Measurements from ENCODE around the gene PIK3C3. TPM values are rescaled to one million over a fixed set of nuclear protein-coding genes. Genes with fewer than 3 reads are reported as not detected.
"Not testable (repeated sequence)": the region's sequence is repeated elsewhere in the genome, so short reads cannot be mapped to it uniquely, and the experiment has no call there.

Gene PIK3C3
- total RNA-seq, 1 donor: 67.4 TPM

- no peak for TF ChIP-seq CTCF (IDR thresholded peaks at IDR 0.05; ENCODE audit: insufficient read depth, low read depth, low read length)
- H3K4me3 ChIP-seq (ENCODE audit: low read depth, low read length): no peak overlapping the region
- no peak for DNase-seq (ENCODE audit: low read depth)
Measured at GRCh38 chr18:42106784-42107183, 151.8 kb downstream of the PIK3C3 start.

DNA sequence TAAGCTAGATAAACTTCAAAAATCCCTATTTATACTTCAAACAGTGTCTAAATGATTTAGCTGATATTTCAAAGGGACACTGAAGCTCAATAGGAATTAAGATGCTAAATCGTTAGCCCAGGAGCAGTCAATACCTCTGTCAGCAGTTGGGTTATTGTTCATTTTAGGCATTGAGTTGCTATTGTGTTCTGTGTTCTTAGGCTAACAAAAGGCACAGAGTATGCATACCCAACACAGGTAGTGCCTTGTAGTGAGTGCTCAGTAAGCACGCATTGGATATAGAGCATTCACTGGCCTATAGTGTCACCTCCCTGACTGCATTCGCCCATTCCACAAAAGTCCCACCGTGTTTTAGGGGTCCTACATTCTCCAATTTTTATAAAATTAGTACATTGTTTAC lies 152.3 kb downstream of the PIK3C3 start:
- no peak overlapping the region for H3K4me3 ChIP-seq (ENCODE audit: low read depth, low read length)
- no peak for DNase-seq (ENCODE audit: low read depth)
- no peak for TF ChIP-seq CTCF (IDR thresholded peaks at IDR 0.05; ENCODE audit: insufficient read depth, low read depth, low read length)

DNA sequence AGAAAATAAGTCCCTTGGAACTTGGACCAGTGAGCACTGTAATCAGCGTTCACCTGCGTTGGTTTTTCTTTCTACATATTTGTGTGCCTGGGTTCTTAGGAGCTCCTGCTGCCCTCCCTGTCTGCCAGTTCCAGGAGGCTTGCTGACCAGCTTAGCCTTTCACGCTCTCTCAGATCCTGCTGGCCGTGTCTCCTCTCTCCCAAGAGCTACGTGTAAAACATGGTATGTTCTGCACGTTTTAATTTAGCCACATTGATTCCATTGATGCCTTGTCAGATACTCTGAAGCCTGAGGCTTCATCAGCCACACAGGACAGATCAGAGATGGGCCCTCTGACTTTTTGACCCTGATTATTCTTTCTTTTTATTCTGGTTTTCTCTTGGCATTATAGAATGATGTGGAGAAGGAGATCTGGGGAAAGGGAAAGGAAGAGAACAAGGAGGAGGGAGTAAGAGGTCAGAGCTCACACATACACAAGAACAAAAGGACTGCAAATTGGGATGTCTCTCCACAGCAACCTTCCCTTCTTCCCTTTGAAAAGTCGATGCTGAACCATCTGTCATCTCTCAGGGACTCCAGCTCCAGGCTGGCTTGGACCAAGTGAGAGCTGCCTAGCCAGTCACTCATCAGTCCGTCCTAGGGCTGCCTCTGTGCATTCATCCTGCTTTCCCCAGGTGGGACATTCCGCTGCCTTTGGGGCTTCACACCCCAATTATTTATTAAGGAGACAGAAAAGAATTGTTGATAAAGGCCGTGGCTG lies 152.8 kb downstream of the PIK3C3 start:
- no peak for TF ChIP-seq CTCF (IDR thresholded peaks at IDR 0.05; ENCODE audit: insufficient read depth, low read depth, low read length)
- H3K4me3 ChIP-seq (ENCODE audit: low read depth, low read length): no peak overlapping the region
- DNase-seq (ENCODE audit: low read depth): no peak

GRCh38 chr18:42112147-42112546 lies 157.1 kb downstream of the PIK3C3 start:
- not testable (repeated sequence) for DNase-seq (ENCODE audit: low read depth); H3K4me3 ChIP-seq (ENCODE audit: low read depth, low read length)

DNA sequence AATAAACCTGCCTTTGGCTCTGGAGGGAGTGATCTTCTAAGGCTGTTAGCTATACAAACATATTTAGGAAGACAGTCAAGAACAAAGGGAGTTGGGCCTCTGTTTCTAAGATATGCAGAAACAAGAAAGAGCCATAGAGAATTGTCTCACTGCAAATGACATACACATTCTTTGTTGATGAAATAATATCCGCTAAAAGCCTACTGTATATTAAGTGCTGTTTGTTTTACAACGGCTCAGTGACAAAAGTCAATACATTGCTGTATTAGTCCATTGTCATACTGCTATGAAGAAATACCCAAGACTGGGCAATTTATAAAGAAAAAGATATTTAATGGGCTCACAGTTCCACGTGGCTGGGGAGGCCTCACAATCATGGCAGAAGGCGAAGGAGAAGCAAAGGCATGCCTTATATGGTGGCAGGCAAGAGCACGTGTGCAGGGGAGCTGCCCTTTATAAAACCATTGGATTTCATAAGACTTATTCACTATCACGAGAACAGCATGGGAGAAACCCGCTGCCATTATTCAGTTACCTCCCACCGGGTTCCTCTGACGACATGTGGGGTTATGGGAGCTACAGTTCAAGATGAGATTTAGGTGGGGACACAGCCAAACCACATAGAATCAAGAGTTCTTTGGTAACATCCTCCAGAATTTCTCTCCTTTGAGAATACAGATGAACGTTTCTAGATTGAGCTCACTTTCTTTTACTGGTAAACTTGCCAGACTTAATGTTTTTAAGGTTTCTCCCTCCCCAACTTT lies 157.8 kb downstream of the PIK3C3 start:
- no peak for DNase-seq (ENCODE audit: low read depth)
- no peak for TF ChIP-seq CTCF (IDR thresholded peaks at IDR 0.05; ENCODE audit: insufficient read depth, low read depth, low read length)
- no peak overlapping the region for H3K4me3 ChIP-seq (ENCODE audit: low read depth, low read length)

GRCh38 chr18:42113529-42114191 lies 158.6 kb downstream of the PIK3C3 start:
- DNase-seq (ENCODE audit: low read depth): peak; percentile 76
- TF ChIP-seq CTCF (IDR thresholded peaks at IDR 0.05; ENCODE audit: insufficient read depth, low read depth, low read length): no peak
- H3K4me3 ChIP-seq (ENCODE audit: low read depth, low read length): no peak overlapping the region

GRCh38 chr18:42114310-42114943 lies 159.4 kb downstream of the PIK3C3 start:
- H3K4me3 ChIP-seq (ENCODE audit: low read depth, low read length): no peak overlapping the region
- DNase-seq (ENCODE audit: low read depth): peak; percentile 80
- TF ChIP-seq CTCF (IDR thresholded peaks at IDR 0.05; ENCODE audit: insufficient read depth, low read depth, low read length): peak; percentile 84
